Osteocyte (in vitro differentiated cells): ENCODE results near the gene SYNDIG1. TPM values are rescaled to one million over a fixed set of nuclear protein-coding genes. Genes with fewer than 3 reads are reported as not detected.

ENCODE experiments used
- DNase-seq: peaks from one replicate; pipeline ENCODE4 v3.0.0; 2021; ENCODE audit warnings: mixed read lengths; ENCODE audit not compliant: unreplicated experiment; ENCODE audit errors: extremely low spot score
- H3K27ac Mint-ChIP-seq: one replicate; pipeline ENCODE4 v1.8.0; 2021; ENCODE audit warnings: mild to moderate bottlenecking, mixed read lengths; ENCODE audit not compliant: unreplicated experiment
- H3K27me3 Mint-ChIP-seq: one replicate; pipeline ENCODE4 v1.8.0; 2021; ENCODE audit warnings: mixed read lengths; ENCODE audit not compliant: unreplicated experiment
- H3K36me3 Mint-ChIP-seq: one replicate; pipeline ENCODE4 v1.8.0; 2021; ENCODE audit warnings: mixed read lengths; ENCODE audit not compliant: unreplicated experiment
- H3K4me1 Mint-ChIP-seq: one replicate; pipeline ENCODE4 v1.8.0; 2021; ENCODE audit warnings: mixed read lengths; ENCODE audit not compliant: unreplicated experiment
- H3K4me3 Mint-ChIP-seq: one replicate; pipeline ENCODE4 v1.8.0; 2021; ENCODE audit warnings: mild to moderate bottlenecking, moderate library complexity, mixed read lengths; ENCODE audit not compliant: unreplicated experiment
- H3K9me3 Mint-ChIP-seq: one replicate; pipeline ENCODE4 v1.8.0; 2021; ENCODE audit warnings: mixed read lengths; ENCODE audit not compliant: unreplicated experiment
- CTCF ChIP-seq: fragments of 200-600 bp; sonication (generic); IDR thresholded peaks from 2 replicates; pipeline ENCODE4 v1.5.0; 2021; ENCODE audit warnings: antibody characterized with exemption, mild to moderate bottlenecking, moderate library complexity
- total RNA-seq: library from RNA; stranded (reverse); gene quantifications from 2 replicates; pipeline ENCODE4 v1.2.1, GENCODE V29; 2021

SYNDIG1 gene
- total RNA-seq, 1 donor from 2014 or later = 0.40 TPM

- peak; percentile 81 for DNase-seq
- Mint-ChIP-seq H3K27me3 (peaks cover 5% of the 10 kb centered on the region), H3K4me3 (no peak overlapping the region), H3K4me1 (peaks cover 12% of the 10 kb centered on the region), H3K9me3 (peaks cover 4% of the 10 kb centered on the region), H3K27ac (no peak overlapping the region), H3K36me3 (no peaks in the 10 kb centered on the region)
- no peak for TF ChIP-seq CTCF
Observed at GRCh38 chr20:24638591-24639548, 169.4 kb downstream of the SYNDIG1 start.

DNA sequence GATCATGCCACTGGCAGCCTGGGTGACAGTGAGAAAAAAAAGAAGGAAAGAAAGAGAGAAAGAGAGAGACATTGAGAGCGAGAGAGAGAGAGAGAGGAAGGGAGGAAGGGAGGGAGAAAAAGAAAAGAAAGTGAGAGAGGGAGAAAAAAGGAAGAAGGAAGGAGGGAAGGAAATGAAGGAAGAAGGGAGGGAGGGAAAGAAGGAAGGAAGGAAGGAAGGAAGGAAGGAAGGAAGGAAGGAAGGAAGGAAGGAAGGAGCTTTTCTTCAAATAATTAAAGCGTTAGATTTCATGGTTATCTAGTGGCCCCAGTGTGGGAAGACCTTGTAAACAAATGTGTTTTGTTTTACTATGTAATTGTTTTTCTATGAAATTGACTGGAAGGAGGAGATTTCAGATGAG, 170.8 kb downstream of the SYNDIG1 start:
- DNase-seq = no peak
- no peaks in the 10 kb centered on the region for H3K36me3 Mint-ChIP-seq
- H3K27me3 Mint-ChIP-seq = peaks cover 5% of the 10 kb centered on the region

DNA sequence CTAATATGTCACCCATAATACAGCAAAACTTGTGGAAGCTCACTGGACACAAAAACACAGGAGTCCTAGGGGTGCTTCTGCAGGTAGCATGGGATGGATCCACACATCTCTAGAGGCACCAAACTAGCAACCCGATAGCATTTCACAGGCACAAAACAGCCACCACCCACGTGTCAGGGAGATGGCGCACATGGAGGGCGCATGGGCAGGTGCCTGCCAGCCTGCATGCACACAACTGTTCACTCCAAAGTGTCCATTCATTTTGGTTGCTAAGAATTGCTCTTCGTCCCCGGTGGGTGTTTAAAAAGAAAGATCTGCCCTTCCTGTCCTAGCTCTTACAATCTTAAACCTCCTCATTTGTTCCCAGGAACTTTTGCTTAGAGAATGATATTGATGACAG, 171.3 kb downstream of the SYNDIG1 start:
- no peak overlapping the region for H3K4me3 Mint-ChIP-seq
- DNase-seq = peak; percentile 70
- peaks cover 4% of the 10 kb centered on the region for H3K9me3 Mint-ChIP-seq
- peaks cover under 1% of the 10 kb centered on the region for H3K4me1 Mint-ChIP-seq
- no peak overlapping the region for H3K27ac Mint-ChIP-seq
- TF ChIP-seq CTCF = no peak
- peaks cover 5% of the 10 kb centered on the region for H3K27me3 Mint-ChIP-seq
- H3K36me3 Mint-ChIP-seq = no peaks in the 10 kb centered on the region

More for the DNA sequence above, 170.8 kb downstream of the SYNDIG1 start:
- H3K27ac Mint-ChIP-seq = no peak overlapping the region
- H3K9me3 Mint-ChIP-seq = peaks cover 4% of the 10 kb centered on the region
- no peak overlapping the region for H3K4me3 Mint-ChIP-seq
- no peak for TF ChIP-seq CTCF
- peaks cover 3% of the 10 kb centered on the region for H3K4me1 Mint-ChIP-seq

- Mint-ChIP-seq H3K27ac (no peak overlapping the region), H3K4me1 (no peaks in the 10 kb centered on the region), H3K27me3 (peaks cover 5% of the 10 kb centered on the region), H3K36me3 (no peaks in the 10 kb centered on the region), H3K9me3 (peaks cover 4% of the 10 kb centered on the region), H3K4me3 (no peak overlapping the region)
- no peak for TF ChIP-seq CTCF
- DNase-seq = no peak
Observed at GRCh38 chr20:24643731-24644626, 174.6 kb downstream of the SYNDIG1 start.

DNA sequence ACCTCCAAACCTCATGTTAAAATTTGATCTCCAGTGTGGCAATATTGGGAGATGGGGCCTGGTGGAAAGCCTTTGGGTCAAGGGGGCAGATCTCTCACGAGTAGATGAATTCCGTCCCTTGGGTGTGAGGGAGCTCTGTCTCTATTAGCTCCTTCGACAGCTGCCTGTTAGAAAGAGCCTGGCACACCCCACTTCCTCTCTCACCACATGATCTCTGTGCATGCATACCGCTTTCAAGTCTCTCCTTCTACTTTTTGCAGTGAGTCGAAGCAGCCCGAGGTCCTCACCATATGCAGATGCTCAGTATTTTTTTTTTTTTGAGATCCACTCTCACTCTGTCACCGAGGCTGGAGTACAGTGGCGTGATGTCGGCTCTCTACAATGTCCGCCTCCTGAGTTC, 176.9 kb downstream of the SYNDIG1 start:
- no peaks in the 10 kb centered on the region for H3K36me3 Mint-ChIP-seq
- TF ChIP-seq CTCF = no peak
- H3K9me3 Mint-ChIP-seq = peaks cover 4% of the 10 kb centered on the region
- no peak for DNase-seq
- no peak overlapping the region for H3K27ac Mint-ChIP-seq
- H3K27me3 Mint-ChIP-seq = no peaks in the 10 kb centered on the region
- H3K4me1 Mint-ChIP-seq = no peaks in the 10 kb centered on the region
- H3K4me3 Mint-ChIP-seq = no peak overlapping the region
